HG02763 (cell line): ENCODE data around the gene FALEC.
"Not testable (repeated sequence)": the region's sequence is repeated elsewhere in the genome, so short reads cannot be mapped to it uniquely, and the experiment has no call there.

Experiments used
- ATAC-seq: cut with Tn5 transposase; IDR thresholded peaks from one replicate; pipeline ENCODE4 v1.9.1; 2021; ENCODE audit warnings: mild to moderate bottlenecking, moderate library complexity; ENCODE audit not compliant: unreplicated experiment

Gene FALEC

GRCh38 chr1:150558303-150558704, 42.8 kb downstream of the FALEC start:
- no peak for ATAC-seq

- ATAC-seq = no peak
Observed at GRCh38 chr1:150558761-150559655, 43.5 kb downstream of the FALEC start.

GRCh38 chr1:150559656-150560010, 44.1 kb downstream of the FALEC start:
- ATAC-seq = no peak

GRCh38 chr1:150560011-150560438, 44.5 kb downstream of the FALEC start:
- no peak for ATAC-seq

- no peak for ATAC-seq
Observed at GRCh38 chr1:150560576-150561253, 45.2 kb downstream of the FALEC start.

- ATAC-seq = no peak
Observed at GRCh38 chr1:150561254-150561973, 45.9 kb downstream of the FALEC start.

- peak; percentile 41 for ATAC-seq
Observed at GRCh38 chr1:150561974-150562445, 46.5 kb downstream of the FALEC start.

GRCh38 chr1:150562446-150563339, 47.1 kb downstream of the FALEC start:
- ATAC-seq = peak; percentile 35

GRCh38 chr1:150563340-150564038, 47.9 kb downstream of the FALEC start:
- peak; percentile 19 for ATAC-seq

- no peak for ATAC-seq
Observed at GRCh38 chr1:150564051-150564991, 48.8 kb downstream of the FALEC start.

GRCh38 chr1:150565240-150565991, 49.9 kb downstream of the FALEC start:
- ATAC-seq = not testable (repeated sequence)

- ATAC-seq = no peak
Observed at GRCh38 chr1:150566589-150567340, 51.2 kb downstream of the FALEC start.

- ATAC-seq = peak; percentile 25
Observed at GRCh38 chr1:150567341-150567716, 51.8 kb downstream of the FALEC start.

GRCh38 chr1:150567717-150568593, 52.4 kb downstream of the FALEC start:
- peak; percentile 19 for ATAC-seq

GRCh38 chr1:150568594-150568966, 53.0 kb downstream of the FALEC start:
- no peak for ATAC-seq

GRCh38 chr1:150572918-150573647, 57.5 kb downstream of the FALEC start:
- no peak for ATAC-seq
